SK-N-SH (cell line): ENCODE data around the gene ASB4. TPM values are rescaled to one million over a fixed set of nuclear protein-coding genes. Genes with fewer than 3 reads are reported as not detected.

ENCODE experiments used
- CTCF ChIA-PET: fragments of 300-600, 350-600 bp; formaldehyde crosslinking; extraction: SDS; loops from one replicate; lab custom pipeline; 2021; lab: Yijun Ruan, JAX
- POLR2A ChIA-PET: fragments of 350-600 bp; sonication (Branson Sonifier 250); formaldehyde crosslinking; extraction: SDS; loops from one replicate; lab custom pipeline; 2020; ENCODE audit warnings: antibody characterized with exemption, inconsistent platforms; lab: Yijun Ruan, JAX
- DNase-seq: peaks from one replicate; pipeline ENCODE4 v3.0.0; 2012
- H2AFZ ChIP-seq: fragments of 200-600 bp; sonication (generic); 2 replicates; pipeline ENCODE4 v1.8.1; 2016; ENCODE audit warnings: antibody characterized with exemption, mild to moderate bottlenecking, low read depth
- H3F3A ChIP-seq: fragments of 200-600 bp; sonication (generic); replicated peaks from 2 replicates; pipeline ENCODE3; 2016; ENCODE audit warnings: antibody characterized with exemption, mild to moderate bottlenecking; ENCODE audit not compliant: insufficient read depth
- H3K27ac ChIP-seq, 2 experiments: fragments of 200-500 bp in 1 of 2; fragments of 200-600 bp in 1 of 2; sonication (Bioruptor generic) in 1 of 2; sonication (generic), shearing (Covaris generic) in 1 of 2; 2 replicates each; pipeline versions ENCODE4 v1.5.1 to v1.6.1; 2014 to 2016; ENCODE audit warnings: low read depth in 2 of 2, inconsistent platforms in 1 of 2, low read length in 1 of 2, mild to moderate bottlenecking in 1 of 2, mixed read lengths in 1 of 2
- H3K27me3 ChIP-seq: fragments of 200-600 bp; sonication (generic), shearing (Covaris generic); 2 replicates; pipeline ENCODE4 v1.6.1; 2016; ENCODE audit warnings: mixed run types; ENCODE audit not compliant: insufficient read depth
- H3K36me3 ChIP-seq, 2 experiments: fragments of 200-500 bp in 1 of 2; fragments of 200-600 bp in 1 of 2; sonication (Bioruptor generic) in 1 of 2; sonication (generic) in 1 of 2; replicated peaks in 1 of 2; 2 replicates each; pipeline versions ENCODE3 to v1.5.1; 2014 to 2016; ENCODE audit warnings: low read length in 1 of 2, mild to moderate bottlenecking in 1 of 2; ENCODE audit not compliant: insufficient read depth in 2 of 2, control insufficient read depth in 1 of 2
- H3K4me1 ChIP-seq, 2 experiments: fragments of 200-500 bp in 1 of 2; fragments of 200-600 bp in 1 of 2; sonication (Bioruptor generic) in 1 of 2; sonication (generic), shearing (Covaris generic) in 1 of 2; 2 replicates each; pipeline versions ENCODE4 v1.5.1 to v1.6.1; 2014 to 2016; ENCODE audit warnings: low read depth in 1 of 2, low read length in 1 of 2, mixed run types in 1 of 2; ENCODE audit not compliant: insufficient read depth in 2 of 2, control insufficient read depth in 1 of 2
- H3K4me2 ChIP-seq: fragments of 200-600 bp; sonication (generic), shearing (Covaris generic); 2 replicates; pipeline ENCODE4 v1.6.1; 2017; ENCODE audit warnings: mixed run types
- H3K4me3 ChIP-seq, 2 experiments: fragments of 200-500 bp in 1 of 2; fragments of 200-600 bp in 1 of 2; sonication (Bioruptor generic) in 1 of 2; sonication (generic), shearing (Covaris generic) in 1 of 2; 2 replicates each; pipeline versions ENCODE4 v1.5.1 to v1.8.1; 2014 to 2016; ENCODE audit warnings: low read depth in 2 of 2, inconsistent platforms in 1 of 2, low read length in 1 of 2, mild to moderate bottlenecking in 1 of 2, mixed read lengths in 1 of 2, moderate library complexity in 1 of 2
- H3K79me2 ChIP-seq: fragments of 200-600 bp; sonication (generic); 2 replicates; pipeline ENCODE4 v1.8.1; 2017; ENCODE audit warnings: mild to moderate bottlenecking; ENCODE audit not compliant: insufficient read depth
- H3K9ac ChIP-seq: fragments of 200-600 bp; sonication (generic); 2 replicates; pipeline ENCODE4 v1.6.1; 2017; ENCODE audit warnings: mixed run types
- H3K9me2 ChIP-seq: fragments of 200-600 bp; sonication (generic); 2 replicates; pipeline ENCODE4 v1.6.1; 2017; ENCODE audit warnings: mixed run types
- H3K9me3 ChIP-seq: fragments of 200-600 bp; sonication (generic); 2 replicates; pipeline ENCODE4 v1.6.1; 2017; ENCODE audit warnings: mixed run types, mild to moderate bottlenecking, moderate library complexity
- H4K20me1 ChIP-seq: fragments of 200-600 bp; sonication (generic); 2 replicates; pipeline ENCODE4 v1.6.1; 2017; ENCODE audit warnings: mild to moderate bottlenecking, mixed run types; ENCODE audit not compliant: insufficient read depth
- EP300 ChIP-seq, 2 experiments: IDR thresholded peaks; 2 replicates each; pipeline versions ENCODE4 v1.4.0 to v1.6.1; 2012; ENCODE audit warnings: borderline replicate concordance in 1 of 2, low read depth in 1 of 2, low read length in 1 of 2
- FOXM1 ChIP-seq: IDR thresholded peaks from 2 replicates; pipeline ENCODE4 v1.4.0; 2012; ENCODE audit warnings: low read depth, mild to moderate bottlenecking
- GABPA ChIP-seq: IDR thresholded peaks from 2 replicates; pipeline ENCODE4 v1.4.0; 2012; ENCODE audit warnings: low read depth, mild to moderate bottlenecking
- IRF3 ChIP-seq: fragments of 150-350 bp; IDR thresholded peaks from 2 replicates; pipeline ENCODE4 v1.6.1; 2016; ENCODE audit warnings: mild to moderate bottlenecking, low read depth, low read length
- JUND ChIP-seq: IDR thresholded peaks from 2 replicates; pipeline ENCODE4 v1.4.0; 2012
- NFIC ChIP-seq: IDR thresholded peaks from 2 replicates; pipeline ENCODE4 v1.4.0; 2012; ENCODE audit warnings: borderline replicate concordance
- NRF1 ChIP-seq: IDR thresholded peaks from 2 replicates; pipeline ENCODE4 v1.6.1; 2012; ENCODE audit warnings: low read depth, mild to moderate bottlenecking, low read length
- PBX3 ChIP-seq: IDR thresholded peaks from 2 replicates; pipeline ENCODE4; 2012
- POLR2AphosphoS5 ChIP-seq: IDR thresholded peaks from 2 replicates; pipeline ENCODE4 v1.6.1; 2012; ENCODE audit warnings: low read depth, low read length
- TEAD4 ChIP-seq: IDR thresholded peaks from 2 replicates; pipeline ENCODE4 v1.4.0; 2012; ENCODE audit warnings: mild to moderate bottlenecking, borderline replicate concordance; ENCODE audit not compliant: insufficient read depth
- ZBTB33 ChIP-seq: IDR thresholded peaks from 2 replicates; pipeline ENCODE4 v1.4.0; 2012; ENCODE audit warnings: low read depth, borderline replicate concordance
- WGBS: methylation state at CpG from one replicate; pipeline ENCODE4 v1.1.6; 2017; ENCODE audit warnings: low lambda C conversion rate; 5-methylcytosine and 5-hydroxymethylcytosine counted together
- polyA plus RNA-seq, 3 experiments: library from polyadenylated mRNA; depleted of rRNA; stranded (reverse); fragments of >200 nt; gene quantifications; 2 replicates each; pipeline ENCODE4 v1.2.3, GENCODE V29; 2012
- TF ChIP-seq, protein P1 (sequence below): IDR thresholded peaks from 2 replicates; pipeline ENCODE4 v1.6.1; 2012; ENCODE audit warnings: mild to moderate bottlenecking, low read depth, low read length, moderate library complexity
- TF ChIP-seq, protein P2 (sequence below): IDR thresholded peaks from 2 replicates; pipeline ENCODE4 v1.4.0; 2012; ENCODE audit warnings: low read depth

ASB4 gene
- polyA plus RNA-seq, 1 of the 3 experiments (the other 2 are of a cell fraction), result not detected

GRCh38 chr7:95471071-95471470 lies 14.7 kb upstream of the ASB4 start:
- H3K4me2 ChIP-seq, result no peak overlapping the region
- no peaks in the 10 kb centered on the region for H3K36me3 ChIP-seq
- no peak for DNase-seq
- H3K9me2 ChIP-seq, result no peaks in the 10 kb centered on the region
- TF ChIP-seq TEAD4 (no peak), EP300 (IDR thresholded peaks at IDR 0.05; ENCODE audit: borderline replicate concordance in 1 of 2, low read depth in 1 of 2, low read length in 1 of 2) (no peak), IRF3 (no peak), ZBTB33 (no peak), POLR2AphosphoS5 (no peak), FOXM1 (no peak), NRF1 (no peak), PBX3 (no peak), JUND (no peak), GABPA (no peak), NFIC (no peak)
- TF ChIP-seq, protein P1, sequence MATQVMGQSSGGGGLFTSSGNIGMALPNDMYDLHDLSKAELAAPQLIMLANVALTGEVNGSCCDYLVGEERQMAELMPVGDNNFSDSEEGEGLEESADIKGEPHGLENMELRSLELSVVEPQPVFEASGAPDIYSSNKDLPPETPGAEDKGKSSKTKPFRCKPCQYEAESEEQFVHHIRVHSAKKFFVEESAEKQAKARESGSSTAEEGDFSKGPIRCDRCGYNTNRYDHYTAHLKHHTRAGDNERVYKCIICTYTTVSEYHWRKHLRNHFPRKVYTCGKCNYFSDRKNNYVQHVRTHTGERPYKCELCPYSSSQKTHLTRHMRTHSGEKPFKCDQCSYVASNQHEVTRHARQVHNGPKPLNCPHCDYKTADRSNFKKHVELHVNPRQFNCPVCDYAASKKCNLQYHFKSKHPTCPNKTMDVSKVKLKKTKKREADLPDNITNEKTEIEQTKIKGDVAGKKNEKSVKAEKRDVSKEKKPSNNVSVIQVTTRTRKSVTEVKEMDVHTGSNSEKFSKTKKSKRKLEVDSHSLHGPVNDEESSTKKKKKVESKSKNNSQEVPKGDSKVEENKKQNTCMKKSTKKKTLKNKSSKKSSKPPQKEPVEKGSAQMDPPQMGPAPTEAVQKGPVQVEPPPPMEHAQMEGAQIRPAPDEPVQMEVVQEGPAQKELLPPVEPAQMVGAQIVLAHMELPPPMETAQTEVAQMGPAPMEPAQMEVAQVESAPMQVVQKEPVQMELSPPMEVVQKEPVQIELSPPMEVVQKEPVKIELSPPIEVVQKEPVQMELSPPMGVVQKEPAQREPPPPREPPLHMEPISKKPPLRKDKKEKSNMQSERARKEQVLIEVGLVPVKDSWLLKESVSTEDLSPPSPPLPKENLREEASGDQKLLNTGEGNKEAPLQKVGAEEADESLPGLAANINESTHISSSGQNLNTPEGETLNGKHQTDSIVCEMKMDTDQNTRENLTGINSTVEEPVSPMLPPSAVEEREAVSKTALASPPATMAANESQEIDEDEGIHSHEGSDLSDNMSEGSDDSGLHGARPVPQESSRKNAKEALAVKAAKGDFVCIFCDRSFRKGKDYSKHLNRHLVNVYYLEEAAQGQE, result no peak
- TF ChIP-seq, protein P2, sequence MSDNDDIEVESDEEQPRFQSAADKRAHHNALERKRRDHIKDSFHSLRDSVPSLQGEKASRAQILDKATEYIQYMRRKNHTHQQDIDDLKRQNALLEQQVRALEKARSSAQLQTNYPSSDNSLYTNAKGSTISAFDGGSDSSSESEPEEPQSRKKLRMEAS, result no peak
- no peaks in the 10 kb centered on the region for H4K20me1 ChIP-seq
- peak overlapping the region; percentile 45; the same call in 1 of the 2 replicates for H2AFZ ChIP-seq
- H3K27me3 ChIP-seq, result no peaks in the 10 kb centered on the region
- H3K9me3 ChIP-seq, result no peaks in the 10 kb centered on the region
- no peak overlapping the region for H3K4me3 ChIP-seq
- H3F3A ChIP-seq, result no peaks in the 10 kb centered on the region
- 71% methylated on average over 3 of the region's 3 CpGs for WGBS
- H3K27ac ChIP-seq, result no peak overlapping the region
- no peak overlapping the region for H3K9ac ChIP-seq
- H3K4me1 ChIP-seq, result peaks cover 0 to 5% of the 10 kb centered on the region in 2 experiments; a peak in 2 of 4 replicates
- no peaks in the 10 kb centered on the region for H3K79me2 ChIP-seq
- POLR2A ChIA-PET, result no interaction called here
- CTCF ChIA-PET, result interaction anchor here (1.3 kb wide), 1 partner anchor 13 kb away, joined by 3 read pairs; no protein-coding TSS in a partner anchor
